Left colon (tissue), 2 donors: ENCODE data around the gene CAGE1. TPM values are rescaled to one million over a fixed set of nuclear protein-coding genes. Genes with fewer than 3 reads are reported as not detected.
"Not testable (repeated sequence)": the region's sequence is repeated elsewhere in the genome, so short reads cannot be mapped to it uniquely, and the experiment has no call there.

Experiments
- ATAC-seq: fragments of 200-7000 bp; cut with Tn5 transposase; one replicate; pipeline ENCODE4 v1.9.1; 2020; ENCODE audit warnings: mild to moderate bottlenecking, moderate library complexity
- DNase-seq, 2 donors: peaks; one replicate each; pipeline ENCODE4 v3.0.0-alpha.2; 2020
- intact Hi-C, 2 donors: fragments of 100-400 bp; cut with DNase I in 1 of 2; cut with micrococcal nuclease in 1 of 2; formaldehyde crosslinking; loops; one replicate each; pipeline versions ENCODE4 v1.11.2 to v1.14.0; 2022; cut with DNase I, micrococcal nuclease
- total RNA-seq, 2 donors: library from RNA; stranded (reverse); fragmentation: NEBNext Ultra II Directional; extraction: Animal tissue kit (Norgen Biotek cat#: 25700); gene quantifications; one replicate each; pipeline ENCODE4 v1.2.1, GENCODE V29; 2021
- donor health status: DM: no; HTN: no; CAD: no.
- donor health status: DM: yes; HTN: yes; CAD: no.

The CAGE1 gene
- total RNA-seq, 2 donors from 2014 or later: 0.08 TPM; not detected in 1

DNA sequence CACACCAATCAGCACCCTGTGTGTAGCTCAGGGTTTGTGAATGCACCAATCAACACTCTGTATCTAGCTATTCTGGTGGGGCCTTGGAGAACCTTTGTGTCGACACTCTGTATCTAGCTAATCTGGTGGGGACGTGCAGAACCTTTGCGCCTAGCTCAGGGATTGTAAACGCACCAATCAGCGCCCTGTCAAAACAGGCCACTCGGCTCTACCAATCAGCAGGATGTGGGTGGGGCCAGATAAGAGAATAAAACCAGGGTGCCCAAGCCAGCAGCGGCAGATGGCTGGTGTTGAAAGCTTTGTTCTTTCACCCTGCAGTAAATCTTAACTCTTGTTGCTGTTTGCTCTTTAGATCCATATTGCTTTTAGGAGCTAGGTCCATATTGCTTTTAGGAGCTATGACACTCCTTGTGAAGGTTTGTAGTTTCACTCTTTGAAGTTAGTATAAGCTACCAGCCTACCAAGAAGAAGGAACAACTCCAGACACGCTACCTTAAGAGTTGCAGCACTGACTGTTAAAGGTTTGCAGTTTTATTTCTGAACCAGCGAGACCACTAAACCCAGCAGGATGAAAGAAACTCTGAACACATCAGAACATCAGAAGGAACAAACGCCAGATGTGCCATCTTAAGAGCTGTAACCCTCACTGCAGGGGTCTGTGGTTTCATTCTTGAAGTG lies 44.6 kb downstream of the CAGE1 start:
- DNase-seq, intact Hi-C loops: not testable (repeated sequence)
- peak; percentile 31 for ATAC-seq

DNA sequence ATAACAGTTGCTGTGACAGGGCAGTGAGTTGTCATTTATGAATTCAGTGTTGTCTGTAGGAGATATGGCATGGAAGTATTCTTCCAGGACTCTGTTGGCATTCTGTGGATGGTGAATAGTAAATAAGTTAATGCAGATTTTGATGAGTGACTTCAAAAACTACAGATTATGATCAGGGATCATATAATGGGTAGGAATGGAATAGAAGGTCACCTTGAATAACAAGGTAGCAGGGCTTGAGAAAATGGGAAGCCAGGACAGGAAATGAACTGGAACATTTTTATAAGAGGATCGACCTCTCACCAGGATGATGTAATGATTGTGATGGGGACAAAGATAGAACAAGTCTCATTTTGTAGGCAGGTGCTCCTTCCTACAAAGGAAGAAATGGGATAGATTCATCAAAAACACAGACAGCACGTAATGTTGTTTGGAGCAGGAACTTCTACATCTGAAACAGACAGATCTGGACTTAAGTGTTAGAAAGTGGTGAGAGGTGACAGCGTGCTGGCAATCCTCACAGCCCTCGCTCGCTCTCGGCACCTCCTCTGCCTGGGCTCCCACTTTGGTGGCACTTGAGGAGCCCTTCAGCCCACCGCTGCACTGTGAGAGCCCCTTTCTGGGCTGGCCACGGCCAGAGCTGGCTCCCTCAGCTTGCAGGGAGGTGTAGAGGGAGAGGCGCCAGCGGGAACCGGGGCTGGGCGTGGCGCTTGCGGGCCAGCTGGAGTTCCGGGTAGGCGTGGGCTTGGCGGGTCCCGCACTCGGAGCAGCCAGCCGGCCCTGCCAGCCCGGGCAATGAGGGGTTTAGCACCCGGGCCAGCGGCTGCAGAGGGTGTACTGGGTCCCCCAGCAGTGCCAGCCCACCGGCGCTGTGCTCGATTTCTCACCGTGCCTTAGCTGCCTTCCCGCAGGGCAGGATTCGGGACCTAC lies 45.7 kb downstream of the CAGE1 start:
- no peak for ATAC-seq
- peak in 1 of 2 donors; percentile 52 for DNase-seq
- intact Hi-C loops: no loop called here

DNA sequence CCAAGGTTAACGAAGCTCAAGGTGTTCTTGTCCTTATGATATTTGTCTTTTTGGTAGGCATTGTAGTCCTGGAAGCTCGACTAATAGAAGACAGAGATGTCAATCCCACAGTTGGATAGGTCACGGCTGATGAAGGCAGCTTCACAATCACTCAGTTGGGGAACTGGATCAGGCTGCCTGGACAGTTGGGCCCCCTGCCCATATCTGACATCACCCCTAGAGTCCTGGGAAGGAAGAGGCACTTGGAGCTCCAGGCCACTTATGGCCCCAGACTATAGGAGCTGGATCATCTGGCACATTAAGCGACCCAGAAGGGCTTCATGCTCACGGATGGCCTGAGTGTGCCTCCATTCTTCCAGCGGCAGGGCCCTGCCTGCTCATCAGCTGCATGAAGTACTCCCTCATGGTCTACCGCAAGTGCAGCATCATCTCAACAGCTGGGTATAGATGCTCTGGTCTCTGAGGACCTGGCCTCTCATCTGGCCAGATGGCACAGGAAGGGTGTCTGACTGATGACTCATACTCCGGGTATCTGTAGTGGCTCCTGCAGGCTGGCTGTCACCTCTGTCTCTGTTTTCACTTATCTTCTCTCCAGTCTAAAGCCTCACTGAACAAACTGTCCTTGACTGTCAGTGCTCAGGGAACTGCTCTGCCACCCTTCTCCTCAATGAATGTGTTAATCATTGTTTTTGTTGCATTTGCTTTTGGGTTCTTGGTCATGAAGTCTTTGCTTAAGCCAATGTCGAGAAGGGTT lies 47.4 kb downstream of the CAGE1 start:
- DNase-seq (no peak), ATAC-seq (peak; percentile 32)
- intact Hi-C loops: no loop called here

DNA sequence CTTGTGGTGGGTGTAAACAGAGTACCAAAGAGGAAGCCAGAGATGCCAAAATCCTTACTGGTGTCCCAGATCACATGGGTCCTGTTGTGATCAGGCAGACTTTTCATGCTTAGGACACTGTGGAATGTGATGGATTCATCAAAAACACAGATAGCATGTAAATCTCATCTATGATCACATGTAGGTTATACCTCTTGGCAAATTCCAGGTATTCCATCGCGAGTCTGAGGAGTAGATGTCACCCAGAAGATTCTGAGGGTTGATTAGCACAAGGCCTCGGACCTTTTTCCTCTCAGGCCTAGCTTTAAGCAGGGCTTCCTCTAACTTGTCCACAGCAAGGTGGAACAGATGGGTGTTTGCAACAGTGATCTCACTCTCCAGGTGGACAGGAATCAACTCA lies 48.3 kb downstream of the CAGE1 start:
- DNase-seq (no peak), ATAC-seq (no peak)
- intact Hi-C loops: no loop called here

DNA sequence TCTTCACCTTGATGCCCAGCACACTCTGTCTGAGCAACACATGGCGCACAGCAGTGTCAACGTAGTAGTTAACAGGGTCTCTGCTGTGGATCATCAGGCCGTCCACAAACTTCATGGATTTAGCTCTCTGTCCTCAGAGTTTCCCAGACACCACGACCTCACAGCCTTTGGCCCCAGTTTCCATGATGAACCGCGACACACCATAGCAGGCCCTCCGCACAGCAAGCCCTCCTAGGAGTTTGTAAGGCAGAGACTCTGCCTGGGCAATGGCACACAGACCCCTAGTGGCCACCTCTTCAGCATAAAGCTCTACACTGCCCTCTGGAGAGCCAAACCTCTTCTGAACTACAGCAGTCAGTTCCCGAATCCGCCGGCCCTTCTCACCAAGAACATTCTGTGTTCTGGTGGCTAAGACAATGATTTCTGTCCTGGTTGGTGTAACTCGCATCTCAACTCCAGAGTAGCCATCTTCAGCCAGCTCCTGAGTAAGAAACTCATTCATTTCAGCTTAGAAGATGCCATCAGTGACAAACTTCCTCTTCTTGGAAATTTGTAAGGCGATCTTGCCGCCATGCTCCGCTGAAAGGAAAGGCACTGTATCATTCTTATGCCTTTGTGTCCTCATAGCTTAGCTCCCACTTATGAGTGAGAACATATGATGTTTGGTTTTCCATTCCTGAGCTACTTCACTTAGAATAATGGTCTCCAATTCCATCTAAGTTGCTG lies 50.4 kb downstream of the CAGE1 start:
- intact Hi-C loops, DNase-seq, ATAC-seq: not testable (repeated sequence)

DNA sequence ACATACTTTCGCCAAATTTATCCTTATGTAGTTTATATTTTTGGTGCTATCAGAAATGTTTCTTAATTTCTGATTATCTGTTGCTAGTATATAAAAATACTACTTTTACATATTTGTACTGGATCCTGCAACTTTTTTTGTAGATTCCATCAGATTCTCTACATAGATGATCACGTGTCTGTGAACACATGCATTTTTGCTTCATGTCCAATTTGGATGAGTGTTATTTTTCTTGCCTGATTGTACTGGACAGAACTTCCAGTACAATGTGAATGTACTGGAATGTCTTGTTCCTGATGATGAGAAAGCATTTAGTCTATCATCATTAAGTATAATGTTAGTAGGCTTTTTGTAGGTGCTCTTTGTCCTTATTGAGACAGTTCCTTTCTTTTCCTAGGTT lies 51.5 kb downstream of the CAGE1 start:
- no peak for ATAC-seq
- intact Hi-C loops: no loop called here
- no peak for DNase-seq

DNA sequence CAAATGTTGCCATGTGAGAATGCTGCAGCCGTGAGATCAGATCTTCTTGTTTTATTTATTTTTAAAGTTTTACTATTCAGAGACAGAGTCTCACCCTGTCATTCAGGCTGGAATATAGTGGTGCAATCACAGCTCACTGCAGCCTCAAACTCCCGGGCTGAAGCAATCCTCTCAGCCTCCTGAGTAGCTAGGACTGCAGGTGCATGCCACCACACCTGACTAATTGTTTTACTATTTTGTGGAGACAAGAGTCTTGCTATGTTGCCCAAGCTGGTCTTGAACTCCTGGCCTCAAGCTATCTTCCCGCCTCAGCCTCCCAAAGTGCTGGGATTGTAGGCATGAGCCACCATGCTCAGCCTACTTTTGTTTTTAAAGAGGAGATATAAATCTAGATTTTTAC lies 54.0 kb downstream of the CAGE1 start:
- no peak for ATAC-seq
- intact Hi-C loops: no loop called here
- no peak for DNase-seq

DNA sequence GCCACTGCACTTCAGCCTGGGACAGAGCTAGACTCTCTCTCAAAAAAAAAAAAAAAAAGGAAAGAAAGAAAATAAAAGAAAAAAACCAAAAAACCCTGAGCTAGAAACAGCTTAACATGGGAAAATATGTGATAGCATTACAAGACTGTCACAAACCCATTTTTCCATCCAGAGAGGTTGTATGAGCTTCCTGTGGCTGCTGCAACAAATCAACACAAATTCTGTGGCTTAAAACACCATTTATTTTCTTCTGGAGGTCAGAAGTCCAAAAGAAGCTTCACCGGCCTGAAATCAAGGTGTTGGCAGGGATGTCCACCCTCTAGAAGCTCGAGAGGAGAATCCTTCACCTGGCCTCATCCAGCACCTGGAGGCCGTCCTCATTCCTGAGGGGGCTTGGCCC lies 54.9 kb downstream of the CAGE1 start:
- intact Hi-C loops: no loop called here
- DNase-seq (no peak), ATAC-seq (no peak)

DNA sequence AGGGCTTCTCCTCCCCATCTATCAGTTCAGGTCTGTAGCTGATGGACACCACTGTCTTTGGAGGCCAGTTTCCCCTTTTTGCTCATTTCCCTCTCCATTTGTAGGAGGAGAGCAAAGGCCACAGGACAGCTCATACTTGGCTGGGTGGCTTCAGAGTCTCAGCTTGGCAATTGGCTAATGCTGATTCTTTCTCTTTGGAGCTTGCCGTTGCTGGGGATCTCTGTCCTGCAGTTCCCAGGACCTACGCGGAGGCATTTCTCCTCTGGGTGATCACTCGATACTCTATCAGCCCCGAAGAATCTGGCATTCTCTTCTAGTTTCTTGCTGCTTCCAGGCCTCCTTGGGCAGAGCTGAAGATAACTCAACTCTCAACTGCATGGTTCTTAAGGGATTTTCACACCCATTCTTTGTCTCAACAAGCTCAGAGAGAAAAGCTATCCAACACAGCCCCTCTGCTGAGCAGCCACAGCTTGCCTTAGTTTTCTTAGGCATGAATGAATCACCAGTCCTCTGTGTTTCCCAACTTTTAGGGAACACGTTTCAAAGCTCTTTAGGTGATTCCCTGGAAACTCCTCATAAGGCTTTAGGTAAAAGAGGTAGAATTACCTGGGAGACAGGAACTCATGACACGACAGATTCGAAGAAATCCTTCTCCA lies 57.3 kb downstream of the CAGE1 start:
- intact Hi-C loops: no loop called here
- no peak for ATAC-seq
- DNase-seq: no peak

DNA sequence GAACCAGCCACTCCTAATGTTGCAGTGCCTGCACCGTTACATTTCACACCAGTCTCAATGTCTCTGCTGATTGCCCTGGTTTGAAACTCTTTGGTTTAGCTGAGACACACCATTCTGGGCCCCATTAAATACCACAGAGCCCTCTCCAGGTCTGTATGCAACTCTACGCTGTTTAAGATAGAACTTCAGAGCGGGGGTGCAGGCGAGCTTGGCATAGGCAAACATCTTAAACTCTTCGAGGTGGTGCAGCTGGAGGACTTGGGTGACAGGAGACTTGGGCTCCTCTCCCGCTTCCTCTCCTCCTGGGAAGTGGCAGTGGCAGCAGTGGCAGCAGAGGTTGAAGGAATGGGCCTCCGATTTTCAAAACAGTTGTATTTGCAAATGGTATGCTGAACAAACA lies 58.1 kb downstream of the CAGE1 start:
- no peak for ATAC-seq
- DNase-seq: no peak

DNA sequence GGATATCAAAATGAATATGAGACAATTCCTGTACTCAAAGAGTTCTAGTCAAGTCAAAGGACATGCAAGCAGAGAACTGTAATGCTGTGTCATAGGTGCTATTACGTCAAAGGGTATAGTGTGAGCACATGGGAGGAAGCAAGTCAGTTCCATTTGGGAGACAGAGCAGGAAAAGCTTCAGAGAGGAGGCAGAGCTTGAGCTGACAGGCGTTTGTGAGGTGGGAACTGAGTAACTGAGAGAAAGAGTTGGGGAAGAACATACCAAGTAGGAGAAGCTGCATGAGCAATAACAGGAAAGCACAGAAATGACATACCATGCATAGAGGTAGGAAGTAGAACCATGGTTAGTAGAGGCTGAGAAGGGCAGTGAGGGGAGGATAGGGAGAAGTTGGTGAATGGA lies 61.3 kb downstream of the CAGE1 start:
- intact Hi-C loops: no loop called here
- DNase-seq: no peak

More for the DNA sequence above, 58.1 kb downstream of the CAGE1 start:
- intact Hi-C loops: no loop called here

DNA sequence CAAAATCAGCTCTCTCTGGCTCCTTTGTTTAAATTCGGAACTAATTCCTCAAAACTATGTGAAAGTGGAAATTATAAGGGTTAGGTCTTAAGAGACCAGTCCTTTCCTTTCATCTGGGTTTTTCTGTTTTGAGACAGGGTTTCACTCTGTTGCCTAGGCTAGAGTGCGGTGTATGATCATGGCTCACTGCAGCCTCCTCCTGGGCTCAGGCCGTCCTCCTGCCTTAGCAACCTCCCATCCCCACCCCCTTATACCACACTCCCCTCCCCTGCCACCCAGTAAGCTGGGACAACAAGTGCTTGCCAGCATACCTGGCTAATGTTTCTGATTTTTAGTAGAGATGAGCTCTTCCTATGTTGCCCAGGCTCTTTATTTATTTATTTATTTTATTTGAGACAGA lies 63.8 kb downstream of the CAGE1 start:
- DNase-seq (no peak), ATAC-seq (no peak)
- intact Hi-C loops: no loop called here

More for the DNA sequence above, 61.3 kb downstream of the CAGE1 start:
- no peak for ATAC-seq

DNA sequence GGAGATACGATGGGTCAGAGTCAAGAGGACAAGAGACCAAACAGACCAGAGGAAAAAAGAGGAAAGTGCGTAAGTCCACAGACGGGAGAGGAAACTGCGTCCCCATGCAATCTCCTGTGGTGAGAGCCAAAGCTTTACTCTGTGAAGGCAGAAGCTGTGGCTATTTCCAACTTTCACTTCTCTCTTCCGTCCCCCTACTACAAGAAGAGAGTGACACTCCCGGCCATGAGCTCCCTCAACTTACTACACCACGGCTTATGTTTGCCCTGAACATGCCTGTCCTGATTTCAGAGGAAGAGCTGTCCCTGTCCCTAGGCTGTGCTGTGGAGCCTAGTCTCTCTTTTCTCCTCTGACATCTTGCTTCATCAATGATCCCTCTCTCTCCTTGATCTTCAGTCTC lies 65.0 kb downstream of the CAGE1 start:
- DNase-seq (no peak), ATAC-seq (no peak)
- intact Hi-C loops: no loop called here

DNA sequence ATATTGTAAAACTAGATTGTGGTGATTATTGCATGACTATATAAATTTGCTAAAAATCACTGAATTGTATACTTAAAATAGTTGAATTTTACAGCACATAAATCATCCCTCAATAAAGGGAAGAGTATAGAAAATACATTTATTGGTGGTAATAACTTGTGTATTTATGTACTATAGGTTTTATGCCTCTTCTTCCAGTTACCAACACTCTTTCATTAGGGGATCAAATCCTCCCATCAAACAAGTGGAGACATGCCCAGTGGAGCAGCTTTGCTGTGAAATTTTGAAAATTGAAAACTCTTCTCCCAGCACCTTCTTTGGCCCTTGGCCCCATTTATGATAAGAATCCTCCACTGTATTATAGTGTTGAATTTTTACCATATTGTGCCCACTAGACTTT lies 66.5 kb downstream of the CAGE1 start:
- intact Hi-C loops: no loop called here
- DNase-seq (no peak), ATAC-seq (no peak)

DNA sequence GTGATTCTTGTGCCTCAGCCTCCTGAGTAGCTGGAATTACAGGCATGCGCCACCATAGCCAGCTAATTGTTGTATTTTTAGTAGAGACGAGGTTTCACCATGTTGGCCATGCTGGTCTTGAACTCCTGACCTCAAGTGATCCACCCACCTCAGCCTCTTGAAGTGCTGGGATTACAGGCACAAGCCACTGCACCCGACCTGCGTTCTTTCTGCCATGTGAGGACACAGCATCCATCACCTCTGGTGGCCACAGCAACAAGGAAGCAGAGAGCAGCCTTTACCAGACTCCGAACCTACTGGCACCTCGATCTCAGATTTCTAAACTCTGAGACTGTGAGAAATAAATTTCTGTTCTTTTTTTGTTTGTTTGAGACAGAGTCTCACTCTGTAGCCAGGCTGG lies 67.7 kb downstream of the CAGE1 start:
- ATAC-seq, intact Hi-C loops, DNase-seq: not testable (repeated sequence)

DNA sequence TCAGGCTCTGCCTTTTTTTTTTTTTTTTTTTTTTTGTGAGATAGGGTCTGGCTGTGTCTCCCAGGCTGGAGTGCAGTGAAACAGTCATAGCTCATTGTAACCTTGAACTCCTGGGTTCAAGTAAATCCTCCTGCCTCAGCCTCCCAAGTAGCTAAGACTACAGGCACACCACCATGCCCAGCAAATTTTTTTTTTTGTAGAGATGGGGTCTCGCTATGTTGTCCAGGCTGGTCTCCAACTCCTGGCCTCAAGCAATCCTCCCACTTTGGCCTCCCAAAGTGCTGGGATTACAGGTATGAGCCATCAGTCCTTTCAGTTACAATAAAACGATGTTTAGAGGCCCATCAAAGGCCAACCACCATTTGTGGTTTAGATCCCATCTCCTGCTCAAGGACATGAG lies 70.1 kb downstream of the CAGE1 start:
- ATAC-seq, DNase-seq, intact Hi-C loops: not testable (repeated sequence)

DNA sequence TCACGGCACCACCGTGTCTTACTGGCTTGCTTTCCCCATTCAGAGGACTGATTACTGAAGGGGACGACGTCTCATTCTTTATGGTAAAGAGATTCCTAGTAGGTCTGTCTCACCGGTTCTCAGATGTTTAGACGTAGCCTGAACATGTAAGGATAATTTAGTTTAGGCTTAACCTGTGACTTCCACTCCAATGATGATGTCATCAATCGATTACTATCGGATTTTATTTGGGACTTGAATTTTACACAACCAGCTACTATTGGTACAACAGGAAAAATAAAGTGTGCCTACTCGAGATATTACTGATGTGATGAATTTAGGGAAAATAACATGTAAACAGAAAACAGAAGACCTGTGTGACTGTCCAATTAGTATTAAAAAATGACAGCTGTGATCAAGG lies 72.0 kb downstream of the CAGE1 start:
- no peak for DNase-seq
- intact Hi-C loops: no loop called here

More for the DNA sequence above, 72.0 kb downstream of the CAGE1 start:
- no peak for ATAC-seq
